ENCODE data around the gene IFNGR1. TPM values are rescaled to one million over a fixed set of nuclear protein-coding genes. Genes with fewer than 3 reads are reported as not detected.

IFNGR1 gene
- polyA plus RNA-seq, 1 experiment: 56.1 TPM

DNA sequence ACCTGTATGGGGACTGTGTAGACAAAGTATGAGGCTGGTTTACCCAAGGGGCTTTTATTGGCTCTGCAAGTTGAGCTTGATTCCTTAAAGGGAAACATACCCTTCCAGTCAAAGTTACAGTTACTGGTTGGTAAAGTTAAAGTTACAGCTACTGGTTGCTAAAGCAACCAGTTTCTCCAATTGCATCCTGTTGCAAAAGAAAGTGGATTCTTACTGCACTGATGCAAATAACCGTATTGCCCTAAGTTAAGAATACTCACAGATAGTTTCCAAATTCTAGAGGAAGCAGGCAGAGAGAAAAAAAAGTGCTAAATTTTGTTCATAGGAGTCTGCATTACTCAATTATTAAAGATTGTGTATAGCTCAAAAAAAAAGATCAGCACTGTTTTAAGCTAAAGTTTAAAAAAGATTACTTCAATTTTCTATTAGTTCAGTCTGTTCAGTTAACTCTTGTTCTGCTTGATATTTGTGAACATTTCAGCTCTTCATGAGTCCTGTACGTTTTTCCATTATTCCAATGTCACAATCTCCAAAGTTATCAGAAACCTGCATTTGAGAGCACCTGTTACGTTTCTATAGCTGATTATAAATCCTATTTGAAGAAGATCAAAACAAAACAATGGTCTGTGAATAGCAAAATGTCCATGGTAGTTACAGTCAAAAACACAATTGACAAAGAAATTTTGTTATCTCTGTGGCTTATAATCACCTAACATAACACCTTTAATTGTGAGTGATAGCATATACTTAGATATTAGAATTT lies 37.1 kb downstream of the IFNGR1 start:
- H3K36me3 ChIP-seq (ENCODE audit: control insufficient read depth, insufficient read depth, low read length): no peaks in the 10 kb centered on the region
- H3K4me3 ChIP-seq (ENCODE audit: low read depth, low read length): no peak overlapping the region
- TF ChIP-seq, protein P1, sequence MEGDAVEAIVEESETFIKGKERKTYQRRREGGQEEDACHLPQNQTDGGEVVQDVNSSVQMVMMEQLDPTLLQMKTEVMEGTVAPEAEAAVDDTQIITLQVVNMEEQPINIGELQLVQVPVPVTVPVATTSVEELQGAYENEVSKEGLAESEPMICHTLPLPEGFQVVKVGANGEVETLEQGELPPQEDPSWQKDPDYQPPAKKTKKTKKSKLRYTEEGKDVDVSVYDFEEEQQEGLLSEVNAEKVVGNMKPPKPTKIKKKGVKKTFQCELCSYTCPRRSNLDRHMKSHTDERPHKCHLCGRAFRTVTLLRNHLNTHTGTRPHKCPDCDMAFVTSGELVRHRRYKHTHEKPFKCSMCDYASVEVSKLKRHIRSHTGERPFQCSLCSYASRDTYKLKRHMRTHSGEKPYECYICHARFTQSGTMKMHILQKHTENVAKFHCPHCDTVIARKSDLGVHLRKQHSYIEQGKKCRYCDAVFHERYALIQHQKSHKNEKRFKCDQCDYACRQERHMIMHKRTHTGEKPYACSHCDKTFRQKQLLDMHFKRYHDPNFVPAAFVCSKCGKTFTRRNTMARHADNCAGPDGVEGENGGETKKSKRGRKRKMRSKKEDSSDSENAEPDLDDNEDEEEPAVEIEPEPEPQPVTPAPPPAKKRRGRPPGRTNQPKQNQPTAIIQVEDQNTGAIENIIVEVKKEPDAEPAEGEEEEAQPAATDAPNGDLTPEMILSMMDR (IDR thresholded peaks at IDR 0.05; ENCODE audit: insufficient read depth, low read depth, low read length): no peak
- POLR2A ChIA-PET: no interaction called here
- CTCF ChIA-PET: no interaction called here
- no peak for DNase-seq (ENCODE audit: low read depth)
- no peaks in the 10 kb centered on the region for H3K27me3 ChIP-seq (ENCODE audit: control insufficient read depth, insufficient read depth, low read length)

DNA sequence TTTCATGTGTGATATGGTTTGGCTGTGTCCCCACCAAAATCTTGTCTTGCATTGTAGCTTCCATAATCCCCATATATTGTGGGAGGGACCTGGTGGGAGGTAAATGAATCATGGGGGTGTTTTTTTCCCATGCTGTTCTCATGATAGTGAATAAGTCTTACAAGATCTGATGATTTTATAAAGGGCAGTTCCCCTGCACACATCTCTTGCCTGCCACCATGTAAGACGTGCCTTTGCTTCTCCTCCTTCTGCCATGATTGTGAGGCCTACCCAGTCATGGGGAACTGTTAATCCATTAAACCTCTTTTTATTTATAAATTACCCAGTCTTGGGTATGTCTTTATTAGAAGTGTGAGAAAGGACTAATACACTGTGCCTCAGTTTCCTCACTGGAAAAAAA lies 41.6 kb downstream of the IFNGR1 start:
- ChIA-PET POLR2A (no interaction called here), CTCF (no interaction called here)
- Histone ChIP-seq H3K4me3 (ENCODE audit: low read depth, low read length) (no peak overlapping the region), H3K36me3 (ENCODE audit: control insufficient read depth, insufficient read depth, low read length) (no peaks in the 10 kb centered on the region), H3K27me3 (ENCODE audit: control insufficient read depth, insufficient read depth, low read length) (no peaks in the 10 kb centered on the region)
- TF ChIP-seq, protein P1 (IDR thresholded peaks at IDR 0.05; ENCODE audit: insufficient read depth, low read depth, low read length): no peak
- no peak for DNase-seq (ENCODE audit: low read depth)

DNA sequence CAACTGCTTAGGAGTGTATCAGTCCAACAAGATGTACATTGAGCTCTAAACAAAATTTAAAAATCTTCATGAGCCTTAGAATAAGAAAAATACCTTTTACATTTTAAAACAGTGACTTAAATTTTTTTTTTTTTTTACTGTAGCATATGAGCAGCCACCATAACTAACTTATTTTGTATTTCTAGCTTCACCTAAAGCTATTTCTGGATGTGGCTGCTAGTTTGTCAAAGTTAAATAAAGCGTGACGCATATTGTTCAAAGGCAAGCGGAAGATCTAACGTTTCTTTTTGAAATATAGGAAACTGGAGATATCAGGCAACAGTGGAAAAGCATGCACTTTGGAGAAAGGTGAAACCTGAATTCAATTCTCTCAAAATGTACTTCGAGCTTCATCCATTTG lies 42.5 kb downstream of the IFNGR1 start:
- ChIA-PET POLR2A (no interaction called here), CTCF (no interaction called here)
- TF ChIP-seq, protein P1 (IDR thresholded peaks at IDR 0.05; ENCODE audit: insufficient read depth, low read depth, low read length): no peak
- Histone ChIP-seq H3K27me3 (ENCODE audit: control insufficient read depth, insufficient read depth, low read length) (no peaks in the 10 kb centered on the region; the same call in 1 of the 2 replicates), H3K36me3 (ENCODE audit: control insufficient read depth, insufficient read depth, low read length) (no peaks in the 10 kb centered on the region), H3K4me3 (ENCODE audit: low read depth, low read length) (no peak overlapping the region)
- no peak for DNase-seq (ENCODE audit: low read depth)

DNA sequence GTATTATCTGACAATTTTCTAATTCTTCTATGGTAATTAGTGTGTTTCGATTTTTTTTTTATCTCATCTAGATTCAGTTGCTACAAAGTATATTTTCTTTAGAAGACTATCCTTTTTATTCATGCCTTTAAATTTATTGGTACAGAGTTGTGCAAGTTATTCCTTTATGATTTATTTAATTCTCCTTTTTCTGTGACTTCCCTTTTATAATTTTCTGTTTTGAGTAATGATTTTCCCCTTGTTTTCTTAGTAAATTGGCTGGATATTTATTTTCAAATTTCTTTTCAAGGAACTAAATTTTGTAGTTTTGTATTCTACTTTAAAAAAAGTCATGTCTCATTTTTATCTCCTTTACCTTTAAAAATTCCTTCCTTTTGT lies 43.3 kb downstream of the IFNGR1 start:
- no peak for DNase-seq (ENCODE audit: low read depth)
- H3K4me3 ChIP-seq (ENCODE audit: low read depth, low read length): no peak overlapping the region
- H3K27me3 ChIP-seq (ENCODE audit: control insufficient read depth, insufficient read depth, low read length): no peaks in the 10 kb centered on the region; the same call in 1 of the 2 replicates
- TF ChIP-seq, protein P1 (IDR thresholded peaks at IDR 0.05; ENCODE audit: insufficient read depth, low read depth, low read length): no peak
- ChIA-PET POLR2A (no interaction called here), CTCF (no interaction called here)
- no peaks in the 10 kb centered on the region for H3K36me3 ChIP-seq (ENCODE audit: control insufficient read depth, insufficient read depth, low read length)

DNA sequence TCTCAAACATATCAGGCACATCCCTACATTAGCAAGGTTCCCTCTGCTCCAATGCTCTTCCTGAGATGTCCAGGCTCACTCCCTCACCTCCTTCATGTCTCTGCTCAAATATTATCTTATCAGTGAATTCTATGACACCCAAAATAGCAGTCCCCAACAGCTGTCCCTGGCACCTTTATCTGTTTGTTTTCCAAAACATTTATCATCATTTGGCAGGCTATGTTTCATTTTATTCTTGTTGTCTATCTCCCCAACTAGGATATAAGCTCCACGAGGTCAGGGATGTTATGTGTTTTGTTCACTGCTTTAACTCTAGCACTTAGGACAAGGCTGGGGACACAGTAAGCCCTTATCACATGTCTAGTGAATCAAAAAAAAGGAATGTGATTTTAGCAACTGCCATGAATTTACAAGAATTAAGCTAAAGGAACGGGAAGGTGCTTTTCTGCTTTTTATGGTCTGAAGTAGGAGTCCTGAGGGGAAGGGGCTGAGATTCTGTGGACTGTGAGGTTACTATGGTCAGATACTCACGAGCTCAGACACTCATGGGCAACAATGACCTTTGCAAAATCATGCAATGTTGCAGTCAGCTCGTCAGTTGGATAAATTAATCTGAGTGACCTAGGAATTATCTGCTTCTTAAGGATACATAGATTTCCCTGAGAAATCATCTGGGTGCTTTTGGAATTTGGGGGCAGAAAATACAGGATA lies 43.9 kb downstream of the IFNGR1 start:
- H3K4me3 ChIP-seq (ENCODE audit: low read depth, low read length): no peak overlapping the region
- POLR2A ChIA-PET: no interaction called here
- CTCF ChIA-PET: interaction anchor here (0.8 kb wide), 1 partner anchor 14 kb away, joined by 3 read pairs; no protein-coding TSS in a partner anchor
- H3K36me3 ChIP-seq (ENCODE audit: control insufficient read depth, insufficient read depth, low read length): no peaks in the 10 kb centered on the region
- no peak for DNase-seq (ENCODE audit: low read depth)
- TF ChIP-seq, protein P1 (IDR thresholded peaks at IDR 0.05; ENCODE audit: insufficient read depth, low read depth, low read length): no peak
- no peaks in the 10 kb centered on the region; the same call in 1 of the 2 replicates for H3K27me3 ChIP-seq (ENCODE audit: control insufficient read depth, insufficient read depth, low read length)

Data from BJ (cell line).